HEK293T (cell line): ENCODE measurements around the gene CCDC39.

Source experiments
- BHLHE40 ChIP-seq: fragments of 450-650 bp; IDR thresholded peaks from 2 replicates; pipeline ENCODE4 v1.6.1; 2016; ENCODE audit warnings: mild to moderate bottlenecking, moderate library complexity, borderline replicate concordance
- ELF4 ChIP-seq: fragments of 450-650 bp; IDR thresholded peaks from 2 replicates; pipeline ENCODE4 v1.6.1; 2017; ENCODE audit warnings: antibody characterized with exemption
- FOXA1 ChIP-seq: fragments of 450-650 bp; IDR thresholded peaks from 2 replicates; pipeline ENCODE4 v1.6.1; 2016; ENCODE audit warnings: mild to moderate bottlenecking
- FOXK2 ChIP-seq: fragments of 450-650 bp; IDR thresholded peaks from 2 replicates; pipeline ENCODE4 v1.6.1; 2016; ENCODE audit warnings: mild to moderate bottlenecking
- FOXM1 ChIP-seq: fragments of 450-650 bp; IDR thresholded peaks from 2 replicates; pipeline ENCODE4 v1.6.1; 2017; ENCODE audit warnings: mild to moderate bottlenecking, borderline replicate concordance
- LEF1 ChIP-seq: fragments of 450-650 bp; IDR thresholded peaks from 2 replicates; pipeline ENCODE4 v1.6.1; 2017; ENCODE audit warnings: mild to moderate bottlenecking, borderline replicate concordance
- PKNOX1 ChIP-seq: fragments of 450-650 bp; IDR thresholded peaks from 2 replicates; pipeline ENCODE4 v1.6.1; 2016
- SP1 ChIP-seq: fragments of 450-650 bp; IDR thresholded peaks from 2 replicates; pipeline ENCODE4 v1.6.1; 2017
- SUZ12 ChIP-seq: fragments of 450-650 bp; IDR thresholded peaks from 2 replicates; pipeline ENCODE4 v1.6.1; 2016; ENCODE audit warnings: mild to moderate bottlenecking
- TARDBP ChIP-seq: fragments of 450-650 bp; IDR thresholded peaks from 2 replicates; pipeline ENCODE4 v1.6.1; 2016

- no peak for TF ChIP-seq ELF4
- TF ChIP-seq TARDBP = no peak
- no peak for TF ChIP-seq SUZ12
- no peak for TF ChIP-seq SP1
- TF ChIP-seq FOXK2 = no peak
- no peak for TF ChIP-seq FOXA1
- no peak for TF ChIP-seq FOXM1
- TF ChIP-seq PKNOX1 = no peak
- TF ChIP-seq BHLHE40 = no peak
- no peak for TF ChIP-seq LEF1
These were observed at the start of gene CCDC39 for GRCh38 chr3:180679178-180680096.
